Sigmoid colon (tissue), 7 donors: Measurements from ENCODE around the gene NR1I3. TPM values are rescaled to one million over a fixed set of nuclear protein-coding genes. Genes with fewer than 3 reads are reported as not detected.

ENCODE experiments used
- DNase-seq: peaks from one replicate; pipeline ENCODE4 v3.0.0-alpha.2; 2019
- H3K27ac ChIP-seq, 4 donors: fragments of 200-600 bp; sonication (generic); one replicate each; pipeline ENCODE4 v1.5.1; 2016 to 2019; ENCODE audit warnings: mild to moderate bottlenecking in 1 of 4
- H3K27me3 ChIP-seq, 3 donors: fragments of 200-600 bp; sonication (generic); one replicate each; pipeline ENCODE4 v1.5.1; 2019; ENCODE audit warnings: mild to moderate bottlenecking in 1 of 3
- H3K36me3 ChIP-seq, 4 donors: fragments of 200-600 bp; sonication (generic); one replicate each; pipeline ENCODE4 v1.5.1; 2016 to 2019
- H3K4me1 ChIP-seq, 4 donors: fragments of 200-600 bp; sonication (generic); one replicate each; pipeline ENCODE4 v1.5.1; 2017 to 2019
- H3K4me3 ChIP-seq, 4 donors: fragments of 200-600 bp; sonication (generic); one replicate each; pipeline ENCODE4 v1.5.1; 2017 to 2019; ENCODE audit warnings: mild to moderate bottlenecking in 2 of 4, moderate library complexity in 1 of 4
- H3K9me3 ChIP-seq, 4 donors: fragments of 200-600 bp in 3 of 4; sonication (generic) in 3 of 4; one replicate each; pipeline versions ENCODE4 v1.5.1 to v1.6.1; 2013 to 2019
- EP300 ChIP-seq, 4 donors: sonication (generic); formaldehyde crosslinking; IDR thresholded peaks; one replicate each; pipeline ENCODE4 v1.6.1; 2017; ENCODE audit warnings: antibody characterized with exemption in 4 of 4
- POLR2A ChIP-seq, 2 donors: fragments of 450-650 bp; IDR thresholded peaks; one replicate each; pipeline ENCODE4 v1.6.1; 2016; ENCODE audit warnings: antibody characterized with exemption in 2 of 2, mild to moderate bottlenecking in 2 of 2, moderate library complexity in 2 of 2
- POLR2AphosphoS5 ChIP-seq, 4 donors: sonication (generic); formaldehyde crosslinking; IDR thresholded peaks; one replicate each; pipeline ENCODE4 v1.6.1; 2017; ENCODE audit warnings: antibody characterized with exemption in 4 of 4
- WGBS, 2 donors: extraction: QIAGEN DNeasy Blood & Tissue Kit; methylation state at CpG; one replicate each; pipeline ENCODE4 v1.1.7; 2013; 5-methylcytosine and 5-hydroxymethylcytosine counted together
- intact Hi-C: fragments of 100-400 bp; cut with DNase I; formaldehyde crosslinking; loops from one replicate; pipeline ENCODE4 v1.15.1; 2023
- polyA plus RNA-seq, 3 donors: library from polyadenylated mRNA; stranded (reverse); fragments of 200-250 nt; gene quantifications; one replicate each; pipeline ENCODE4 v1.2.3, GENCODE V29; 2013
- total RNA-seq, 4 donors: library from RNA; depleted of rRNA; stranded (reverse); fragments of >200 nt; gene quantifications; one replicate each; pipeline ENCODE4 v1.1.0, GENCODE V29; 2016
- TF ChIP-seq, protein P1 (sequence below), 4 experiments: fragments of 450-650 bp in 3 of 4; fragments of 200-600 bp in 1 of 4; IDR thresholded peaks; one replicate each; pipeline ENCODE4 v1.5.1; 2016 to 2019; ENCODE audit warnings: antibody characterized with exemption in 4 of 4, mild to moderate bottlenecking in 3 of 4, moderate library complexity in 2 of 4
- donor health status: healthy with polysubstance abuse.
- donor health status: Bipolar disorder and iron deficiency.
- donor health status: healthy.

The NR1I3 gene
- total and polyA plus RNA-seq, 7 donors: 0.13 TPM; not detected in 6

DNA sequence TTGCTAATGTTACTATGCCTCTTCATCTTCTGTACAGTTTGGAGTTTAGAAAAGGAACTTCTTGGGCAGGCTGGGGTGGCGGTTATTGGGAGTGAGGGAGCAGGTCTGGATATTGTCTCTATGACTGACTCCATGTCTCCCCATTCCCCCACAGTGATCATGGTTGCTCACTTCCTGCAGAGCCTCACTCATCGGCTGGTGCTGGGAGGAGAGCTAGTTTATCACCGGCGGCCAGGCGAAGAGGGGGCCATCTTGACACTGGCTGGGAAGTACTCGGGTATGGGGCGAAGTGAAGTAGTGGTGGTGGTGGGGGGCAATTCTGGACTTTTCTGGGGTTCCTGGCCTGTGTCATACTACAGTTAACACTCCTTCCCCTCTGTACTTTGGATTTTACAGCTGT lies 10.0 kb downstream of the NR1I3 start:
- no peaks in the 10 kb centered on the region for H3K27me3 ChIP-seq
- no peaks in the 10 kb centered on the region for H3K9me3 ChIP-seq
- WGBS, 2 donors: 84 to 96% methylated on average over 7 of the region's 7 CpGs
- peak overlapping the region; percentile 82 to 89 (median 85) for H3K27ac ChIP-seq
- no peak for DNase-seq
- H3K36me3 ChIP-seq: peaks cover 7 to 34% (median 23%) of the 10 kb centered on the region in 4 donors
- H3K4me1 ChIP-seq: peaks cover 0 to 31% (median 25%) of the 10 kb centered on the region in 4 donors
- TF ChIP-seq EP300 (IDR thresholded peaks at IDR 0.05) (no peak), POLR2A (IDR thresholded peaks at IDR 0.05) (no peak), POLR2AphosphoS5 (IDR thresholded peaks at IDR 0.05) (no peak)
- TF ChIP-seq, protein P1, sequence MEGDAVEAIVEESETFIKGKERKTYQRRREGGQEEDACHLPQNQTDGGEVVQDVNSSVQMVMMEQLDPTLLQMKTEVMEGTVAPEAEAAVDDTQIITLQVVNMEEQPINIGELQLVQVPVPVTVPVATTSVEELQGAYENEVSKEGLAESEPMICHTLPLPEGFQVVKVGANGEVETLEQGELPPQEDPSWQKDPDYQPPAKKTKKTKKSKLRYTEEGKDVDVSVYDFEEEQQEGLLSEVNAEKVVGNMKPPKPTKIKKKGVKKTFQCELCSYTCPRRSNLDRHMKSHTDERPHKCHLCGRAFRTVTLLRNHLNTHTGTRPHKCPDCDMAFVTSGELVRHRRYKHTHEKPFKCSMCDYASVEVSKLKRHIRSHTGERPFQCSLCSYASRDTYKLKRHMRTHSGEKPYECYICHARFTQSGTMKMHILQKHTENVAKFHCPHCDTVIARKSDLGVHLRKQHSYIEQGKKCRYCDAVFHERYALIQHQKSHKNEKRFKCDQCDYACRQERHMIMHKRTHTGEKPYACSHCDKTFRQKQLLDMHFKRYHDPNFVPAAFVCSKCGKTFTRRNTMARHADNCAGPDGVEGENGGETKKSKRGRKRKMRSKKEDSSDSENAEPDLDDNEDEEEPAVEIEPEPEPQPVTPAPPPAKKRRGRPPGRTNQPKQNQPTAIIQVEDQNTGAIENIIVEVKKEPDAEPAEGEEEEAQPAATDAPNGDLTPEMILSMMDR (IDR thresholded peaks at IDR 0.05): no peak
- intact Hi-C loops: loop anchor here (5.0 kb wide), 1 partner anchor 79 kb away; the partner anchor contains the start of gene MPZ
- H3K4me3 ChIP-seq: peak overlapping the region in 1 of 4 donors; percentile 82

DNA sequence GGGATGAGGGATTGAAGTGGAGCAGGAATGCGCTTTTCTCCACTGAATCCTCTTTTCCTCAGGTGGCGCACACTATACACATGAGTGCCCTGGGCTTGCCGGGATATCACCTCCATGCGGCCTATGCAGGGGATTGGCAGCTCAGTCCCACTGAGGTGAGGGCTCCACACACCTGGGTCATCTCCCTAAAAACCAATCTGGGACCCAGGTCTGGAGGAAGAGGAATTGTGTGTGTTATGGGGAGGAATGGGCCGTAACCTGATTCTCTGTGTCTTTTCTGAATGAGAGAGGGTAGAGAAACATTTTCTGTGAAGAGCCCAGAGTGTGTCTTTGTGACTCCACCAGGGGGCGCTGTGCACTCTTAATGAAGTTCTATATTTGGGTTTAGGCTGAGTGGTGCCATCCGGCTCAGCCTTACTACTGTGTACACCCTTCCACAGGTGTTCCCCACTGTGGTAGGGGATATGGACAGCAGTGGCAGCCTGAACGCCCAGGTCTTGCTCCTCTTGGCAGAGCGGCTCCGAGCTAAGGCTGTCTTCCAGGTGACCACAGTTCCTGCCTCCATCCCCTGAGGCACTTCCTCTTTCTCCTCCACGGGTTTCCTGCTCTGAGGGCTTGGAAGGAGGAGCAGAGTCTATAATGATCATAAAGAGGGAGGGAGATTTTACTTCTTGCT lies 10.7 kb downstream of the NR1I3 start:
- WGBS, 2 donors: 37 to 42% methylated on average over 11 of the region's 11 CpGs
- Histone ChIP-seq H3K36me3 (peaks cover 7 to 34% (median 23%) of the 10 kb centered on the region in 4 donors), H3K27me3 (no peaks in the 10 kb centered on the region), H3K4me3 (peak overlapping the region in 3 of 4 donors; percentile 75 to 82 (median 80)), H3K27ac (peak overlapping the region; percentile 82 to 89 (median 85)), H3K4me1 (peaks cover 0 to 31% (median 25%) of the 10 kb centered on the region in 4 donors), H3K9me3 (no peaks in the 10 kb centered on the region)
- peak; percentile 93 for DNase-seq
- intact Hi-C loops: loop anchor here (2.0 to 5.0 kb wide), 4 partner anchors 17 to 155 kb away; partner anchors contain the start of gene MPZ
- TF ChIP-seq, protein P1 (IDR thresholded peaks at IDR 0.05): peak; percentile 78 to 94 (median 88)
- TF ChIP-seq EP300 (IDR thresholded peaks at IDR 0.05): no peak

DNA sequence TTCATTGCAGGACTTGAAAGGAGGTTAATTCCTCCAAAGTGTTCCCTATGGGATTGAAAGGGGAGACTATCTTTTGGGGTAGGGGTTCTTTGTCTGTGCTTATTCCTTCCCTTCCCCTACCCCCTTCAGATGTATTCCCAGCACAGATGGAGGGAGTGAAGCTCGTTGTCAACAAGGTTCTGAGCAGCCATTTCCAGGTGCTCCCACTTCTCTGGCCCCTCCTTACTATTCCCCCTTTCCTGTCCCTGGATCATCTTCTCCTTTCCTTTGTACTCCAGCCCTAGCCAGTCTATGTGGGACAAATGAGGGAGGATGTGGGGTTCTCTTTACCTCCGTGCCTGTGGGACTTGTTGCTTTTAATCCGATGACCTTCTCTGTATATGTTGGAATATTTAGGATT lies 11.2 kb downstream of the NR1I3 start:
- peaks cover 0 to 31% (median 25%) of the 10 kb centered on the region in 4 donors for H3K4me1 ChIP-seq
- H3K9me3 ChIP-seq: no peaks in the 10 kb centered on the region
- TF ChIP-seq POLR2AphosphoS5 (IDR thresholded peaks at IDR 0.05) (no peak), EP300 (IDR thresholded peaks at IDR 0.05) (no peak), POLR2A (IDR thresholded peaks at IDR 0.05) (no peak)
- H3K27me3 ChIP-seq: no peaks in the 10 kb centered on the region
- no peak for DNase-seq
- 62 to 70% methylated on average over 3 of the region's 3 CpGs for WGBS, 2 donors
- H3K36me3 ChIP-seq: peaks cover 7 to 34% (median 23%) of the 10 kb centered on the region in 4 donors
- H3K27ac ChIP-seq: peak overlapping the region; percentile 82 to 89 (median 85)
- peak overlapping the region; percentile 59 to 82 (median 78) for H3K4me3 ChIP-seq
- intact Hi-C loops: loop anchor here (1.0 to 5.0 kb wide), 5 partner anchors 16 to 156 kb away; partner anchors contain the start of genes MPZ and NDUFS2

DNA sequence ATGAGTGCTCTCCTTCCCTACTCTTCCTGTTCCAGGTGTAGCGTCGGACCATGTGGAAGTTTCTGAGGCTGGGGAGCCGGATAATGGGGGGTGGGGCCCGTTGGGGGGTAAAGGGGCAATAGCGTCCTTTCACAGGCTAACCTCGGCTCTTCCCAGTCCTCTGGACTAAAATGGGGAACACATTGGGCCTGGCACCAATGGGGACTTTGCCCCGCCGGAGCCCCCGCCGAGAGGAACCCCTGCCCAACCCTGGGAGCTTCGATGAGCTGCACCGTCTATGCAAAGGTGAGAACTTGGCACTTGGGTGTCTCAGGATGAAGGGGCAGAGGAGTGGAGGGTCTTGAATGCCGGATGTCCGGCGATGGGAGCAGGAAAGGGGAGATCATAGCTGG lies 11.7 kb downstream of the NR1I3 start:
- intact Hi-C loops: loop anchor here (1.0 to 5.0 kb wide), 5 partner anchors 16 to 156 kb away; partner anchors contain the start of genes MPZ and NDUFS2
- H3K4me3 ChIP-seq: peak overlapping the region; percentile 59 to 82 (median 78)
- no peak for DNase-seq
- H3K9me3 ChIP-seq: no peaks in the 10 kb centered on the region
- H3K27ac ChIP-seq: peak overlapping the region; percentile 82 to 89 (median 85)
- peaks cover 7 to 34% (median 23%) of the 10 kb centered on the region in 4 donors for H3K36me3 ChIP-seq
- peaks cover 0 to 31% (median 25%) of the 10 kb centered on the region in 4 donors for H3K4me1 ChIP-seq
- no peak for TF ChIP-seq POLR2A (IDR thresholded peaks at IDR 0.05)
- no peaks in the 10 kb centered on the region for H3K27me3 ChIP-seq
- 9 to 10% methylated on average over 15 of the region's 15 CpGs for WGBS, 2 donors

DNA sequence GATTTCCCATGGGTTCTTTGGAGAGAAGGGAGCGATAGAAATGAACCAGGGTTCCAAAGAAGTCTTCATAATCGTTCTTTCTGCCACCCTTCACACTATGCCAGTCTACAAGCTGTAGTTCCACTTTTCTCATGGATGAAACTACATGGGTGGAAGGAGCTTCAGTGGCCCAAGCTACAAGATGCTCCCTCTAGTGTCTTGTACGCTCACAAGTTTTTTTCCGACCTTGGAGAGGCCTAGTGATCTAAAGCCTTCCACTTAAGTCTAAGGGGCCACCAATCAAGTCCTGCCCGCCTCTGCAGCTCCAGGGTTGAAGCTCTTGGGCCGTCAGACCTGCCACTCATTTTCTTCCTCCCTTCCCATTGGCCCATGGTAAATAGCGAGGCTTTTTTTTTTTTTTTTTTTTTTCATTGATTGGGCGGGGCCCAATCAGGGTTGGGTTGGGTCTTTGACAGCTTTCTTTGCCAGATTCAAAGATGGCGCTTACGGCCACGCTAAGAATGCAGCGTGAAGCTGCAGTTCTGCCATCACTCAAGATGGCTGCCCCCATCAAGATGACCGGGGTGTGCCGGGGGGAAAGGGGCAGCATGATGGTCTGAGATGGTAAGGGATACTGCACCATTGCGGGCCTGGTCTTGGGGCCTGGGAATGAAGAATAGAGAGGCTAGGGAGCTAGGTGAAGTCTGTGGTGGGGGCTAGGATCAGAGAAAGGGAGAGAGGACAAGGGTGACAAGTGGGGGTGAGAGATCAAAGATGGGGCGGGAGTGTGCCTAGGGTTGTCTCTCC lies 12.3 kb downstream of the NR1I3 start, which contains the start of gene TOMM40L:
Gene TOMM40L, plus strand, starts transcription at position 527 of the 786 bp plus-strand sequence. CDS start 430 bp downstream, outside the sequence.
- intact Hi-C loops: loop anchor here (1.0 to 5.0 kb wide), 5 partner anchors 15 to 157 kb away; partner anchors contain the start of genes MPZ and NDUFS2
- Histone ChIP-seq H3K4me1 (peaks cover 0 to 31% (median 25%) of the 10 kb centered on the region in 4 donors), H3K4me3 (peak within 1 kb of the TSS; percentile 59 to 82 (median 78)), H3K27me3 (no peaks in the 10 kb centered on the region), H3K36me3 (peaks cover 7 to 28% (median 23%) of the 10 kb centered on the region in 4 donors), H3K9me3 (no peaks in the 10 kb centered on the region), H3K27ac (peak within 1 kb of the TSS; percentile 82 to 89 (median 85))
- 5 to 8% methylated on average over 16 of the region's 16 CpGs for WGBS, 2 donors
- peak; percentile 98 for DNase-seq
- TF ChIP-seq EP300 (IDR thresholded peaks at IDR 0.05) (no peak), POLR2AphosphoS5 (IDR thresholded peaks at IDR 0.05) (peak in 3 of 4 donors; percentile 2 to 73 (median 64)), POLR2A (IDR thresholded peaks at IDR 0.05) (no peak)
- TF ChIP-seq, protein P1 (IDR thresholded peaks at IDR 0.05): peak; percentile 41 to 59 (median 50)
